Suprapubic skin (tissue), 4 donors: Measurements from ENCODE around the gene NOA1.

Experiments used
- POLR2A ChIP-seq, 2 donors: fragments of 450-650 bp; IDR thresholded peaks; one replicate each; pipeline ENCODE4 v1.6.1; 2017; ENCODE audit warnings: antibody characterized with exemption in 2 of 2, mild to moderate bottlenecking in 2 of 2, moderate library complexity in 2 of 2
- POLR2AphosphoS5 ChIP-seq, 3 donors: sonication (generic); formaldehyde crosslinking; IDR thresholded peaks; one replicate each; pipeline ENCODE4 v1.6.1; 2017; ENCODE audit warnings: antibody characterized with exemption in 3 of 3

DNA sequence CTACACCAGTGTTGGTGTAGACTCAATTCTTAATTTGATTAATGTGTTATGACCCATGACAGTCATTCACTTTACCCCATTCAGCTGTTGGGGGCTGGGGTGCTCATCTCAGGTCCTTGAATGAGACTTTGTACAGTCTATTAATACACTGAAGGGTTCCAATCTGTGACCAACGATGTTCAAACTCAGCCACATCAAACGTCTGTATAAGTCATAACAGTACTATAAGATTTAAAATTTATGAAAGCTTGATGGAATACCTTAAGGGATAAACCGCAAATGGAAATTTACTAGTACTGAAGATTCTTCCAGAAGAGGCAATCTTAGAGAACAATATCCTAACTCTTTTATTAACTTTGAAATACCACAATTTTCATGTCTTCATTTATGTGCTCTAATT lies 36.0 kb downstream of the NOA1 start:
- TF ChIP-seq POLR2AphosphoS5 (IDR thresholded peaks at IDR 0.05), result no peak
- TF ChIP-seq POLR2A (IDR thresholded peaks at IDR 0.05), result no peak
